HepG2 (cell line): ENCODE results near the gene LAMB3. TPM values are rescaled to one million over a fixed set of nuclear protein-coding genes. Genes with fewer than 3 reads are reported as not detected.

Experiments used
- BRCA1 ChIP-seq: sonication (generic); formaldehyde crosslinking; IDR thresholded peaks from 2 replicates; pipeline ENCODE4 v1.4.0; 2020; ENCODE audit warnings: missing genetic modification reagents
- CEBPG ChIP-seq: IDR thresholded peaks from 2 replicates; pipeline ENCODE4 v1.6.1; 2016
- DPF2 ChIP-seq: sonication (generic); formaldehyde crosslinking; IDR thresholded peaks from 2 replicates; pipeline ENCODE4 v1.4.0; 2020; ENCODE audit warnings: mild to moderate bottlenecking, low read depth, missing genetic modification reagents, borderline replicate concordance
- FOXA3 ChIP-seq: IDR thresholded peaks from 2 replicates; pipeline ENCODE4 v1.6.1; 2016; ENCODE audit warnings: missing genetic modification reagents, missing compliant biosample characterization
- HNF4G ChIP-seq, 2 experiments: sonication (generic) in 1 of 2; formaldehyde crosslinking in 1 of 2; IDR thresholded peaks; 2 replicates each; pipeline versions ENCODE4 v1.4.0 to v1.6.1; 2011 to 2020; ENCODE audit warnings: borderline replicate concordance in 2 of 2, low read depth in 2 of 2, mild to moderate bottlenecking in 2 of 2, low read length in 1 of 2, missing genetic modification reagents in 1 of 2, moderate library complexity in 1 of 2
- MBD4 ChIP-seq: IDR thresholded peaks from 2 replicates; pipeline ENCODE4 v1.6.1; 2012; ENCODE audit warnings: low read length, inconsistent platforms, borderline replicate concordance
- MEIS1 ChIP-seq: sonication (generic); formaldehyde crosslinking; IDR thresholded peaks from 2 replicates; pipeline ENCODE4 v1.9.0; 2021; ENCODE audit warnings: mild to moderate bottlenecking, missing genetic modification reagents, moderate library complexity, borderline replicate concordance
- NR2F2 ChIP-seq: IDR thresholded peaks from 2 replicates; pipeline ENCODE4 v1.6.1; 2012; ENCODE audit warnings: low read depth, inconsistent platforms, borderline replicate concordance
- SOX6 ChIP-seq, 2 experiments: fragments of 450-650 bp in 1 of 2; sonication (generic) in 1 of 2; formaldehyde crosslinking in 1 of 2; IDR thresholded peaks; 2 replicates each; pipeline versions ENCODE4 v1.4.0 to v1.6.1; 2017 to 2020; ENCODE audit warnings: antibody characterized with exemption in 1 of 2, mild to moderate bottlenecking in 1 of 2, missing genetic modification reagents in 1 of 2
- TEAD3 ChIP-seq: optimal IDR thresholded peaks from 2 replicates; pipeline ENCODE3; 2016; ENCODE audit warnings: borderline replicate concordance
- TMF1 ChIP-seq: sonication (generic); formaldehyde crosslinking; IDR thresholded peaks from 2 replicates; pipeline ENCODE4 v1.8.1; 2022; ENCODE audit warnings: low read depth, missing genetic modification reagents
- ZFP36L1 ChIP-seq: sonication (generic); formaldehyde crosslinking; IDR thresholded peaks from 2 replicates; pipeline ENCODE4 v1.8.0; 2022; ENCODE audit warnings: mild to moderate bottlenecking, missing genetic modification reagents, moderate library complexity
- ZNF30 ChIP-seq: sonication (generic); formaldehyde crosslinking; IDR thresholded peaks from 2 replicates; pipeline ENCODE4 v1.5.0; 2020; ENCODE audit warnings: mild to moderate bottlenecking, missing genetic modification reagents
- ZNF800 ChIP-seq: sonication (generic); formaldehyde crosslinking; IDR thresholded peaks from 2 replicates; pipeline ENCODE4 v1.4.0; 2020; ENCODE audit warnings: missing genetic modification reagents
- polyA plus RNA-seq, 8 experiments: library from polyadenylated mRNA; depleted of rRNA in 3 of 8; stranded (reverse) in 7 of 8; unstranded in 1 of 8; fragments of >200 nt; fragmentation: Illumina TruSeq in 4 of 8; extraction: Trizol in 4 of 8; gene quantifications; 2 replicates each; pipeline versions ENCODE4 v1.2.1 to v1.2.3, GENCODE V29; 2011 to 2016; ENCODE audit warnings: low read depth in 4 of 8, missing spikeins in 1 of 8, mixed read lengths in 1 of 8; ENCODE audit not compliant: insufficient read depth in 1 of 8
- total RNA-seq, 5 experiments: library from RNA; depleted of rRNA; stranded (reverse); fragments of >200 nt; fragmentation: Illumina TruSeq; extraction: Trizol; gene quantifications; 2 replicates each; pipeline ENCODE4 v1.2.3, GENCODE V29; 2016; ENCODE audit warnings: low read depth in 1 of 5

Gene LAMB3
- total and polyA plus RNA-seq, 2 of the 13 experiments (the other 11 are each of a cell fraction or from before 2014, with no cell fraction given), result 0.18 to 0.24 TPM

GRCh38 chr1:209673631-209674417 lies 21.6 kb upstream of the LAMB3 start (continued):
- TF ChIP-seq MEIS1 (CRISPR knock-in tag), result no peak
- TF ChIP-seq SOX6 (IDR thresholded peaks at IDR 0.05), result no peak
- peak; percentile 90 for TF ChIP-seq SOX6 (CRISPR knock-in tag; IDR thresholded peaks at IDR 0.05)
- TF ChIP-seq NR2F2, result 0 out of 2 replicates have a peak, but pooled peaks have one; percentile 34
- no peak for TF ChIP-seq HNF4G (IDR thresholded peaks at IDR 0.05; ENCODE audit: borderline replicate concordance, low read depth, low read length)
- no peak for TF ChIP-seq HNF4G (CRISPR knock-in tag; IDR thresholded peaks at IDR 0.05; ENCODE audit: borderline replicate concordance, low read depth)
- no peak for TF ChIP-seq MBD4
- no peak for TF ChIP-seq ZNF30
- TF ChIP-seq ZFP36L1 (CRISPR knock-in tag), result no peak
- TF ChIP-seq CEBPG (CRISPR knock-in tag), result peak; percentile 87
- no peak for TF ChIP-seq ZNF800 (CRISPR knock-in tag)
- 0 out of 2 replicates have a peak, but pooled peaks have one; percentile 27 for TF ChIP-seq FOXA3 (CRISPR knock-in tag)
- TF ChIP-seq DPF2 (CRISPR knock-in tag), result no peak
- TF ChIP-seq TEAD3 (CRISPR knock-in tag), result no peak
- TF ChIP-seq BRCA1 (CRISPR knock-in tag), result no peak
- TF ChIP-seq TMF1, result no peak
- TF ChIP-seq, all 625 proteins: peak for 30
